GM15510 (cell line): ENCODE results near the gene FRAS1.

Experiments
- POLR2A ChIP-seq: IDR thresholded peaks from 3 replicates; pipeline ENCODE4 v1.6.1; 2011; ENCODE audit warnings: borderline replicate concordance; ENCODE audit not compliant: insufficient read length; ENCODE audit errors: extremely low read depth

FRAS1 gene

GRCh38 chr4:78331965-78332364 lies 274.8 kb downstream of the FRAS1 start:
- no peak for TF ChIP-seq POLR2A

GRCh38 chr4:78332976-78333375 lies 275.9 kb downstream of the FRAS1 start:
- TF ChIP-seq POLR2A: no peak

GRCh38 chr4:78336093-78336943 lies 279.2 kb downstream of the FRAS1 start:
- no peak for TF ChIP-seq POLR2A

- TF ChIP-seq POLR2A: no peak
Measured at GRCh38 chr4:78337244-78338020, 280.3 kb downstream of the FRAS1 start.

GRCh38 chr4:78342125-78342524 lies 285.0 kb downstream of the FRAS1 start:
- TF ChIP-seq POLR2A: no peak

GRCh38 chr4:78343682-78344081 lies 286.6 kb downstream of the FRAS1 start:
- TF ChIP-seq POLR2A: no peak

GRCh38 chr4:78345237-78345636 lies 288.1 kb downstream of the FRAS1 start:
- TF ChIP-seq POLR2A: no peak

DNA sequence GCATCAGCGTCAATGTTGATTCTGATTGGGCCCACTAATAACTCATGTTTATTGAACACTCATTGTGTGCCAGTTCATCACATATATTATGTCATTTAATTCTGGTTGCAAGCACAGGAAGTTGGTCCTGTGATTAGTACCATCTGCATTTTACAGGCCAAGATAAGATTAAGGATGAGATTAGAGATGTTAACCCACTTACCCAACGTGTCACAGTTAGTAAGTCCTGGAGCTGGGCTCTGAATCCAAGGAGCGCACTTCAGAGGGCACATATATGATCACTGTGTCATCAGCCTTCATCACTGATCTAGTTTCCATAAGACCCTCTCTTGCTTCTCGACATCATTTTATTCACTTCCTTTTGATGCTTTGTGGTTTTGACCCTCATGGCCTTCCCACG lies 289.1 kb downstream of the FRAS1 start:
- no peak for TF ChIP-seq POLR2A

GRCh38 chr4:78347527-78347926 lies 290.4 kb downstream of the FRAS1 start:
- no peak for TF ChIP-seq POLR2A

DNA sequence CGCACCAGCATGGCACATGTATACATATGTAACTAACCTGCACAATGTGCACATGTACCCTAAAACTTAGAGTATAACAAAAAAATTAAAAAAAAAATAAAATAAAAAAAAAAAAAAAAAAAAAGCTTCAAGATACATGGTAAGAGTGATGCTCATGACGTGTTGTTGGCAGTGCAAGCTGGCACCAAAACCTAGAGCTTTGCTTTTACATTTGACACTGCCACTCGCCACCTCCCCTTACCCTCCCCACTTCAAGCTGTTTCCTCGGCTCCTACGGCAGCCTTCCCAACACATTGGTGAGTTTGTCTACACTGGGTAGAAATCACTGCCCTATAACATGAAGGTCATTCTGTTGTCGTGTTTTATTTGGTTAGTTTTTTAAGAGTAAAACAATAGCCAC lies 296.8 kb downstream of the FRAS1 start:
- TF ChIP-seq POLR2A: no peak

DNA sequence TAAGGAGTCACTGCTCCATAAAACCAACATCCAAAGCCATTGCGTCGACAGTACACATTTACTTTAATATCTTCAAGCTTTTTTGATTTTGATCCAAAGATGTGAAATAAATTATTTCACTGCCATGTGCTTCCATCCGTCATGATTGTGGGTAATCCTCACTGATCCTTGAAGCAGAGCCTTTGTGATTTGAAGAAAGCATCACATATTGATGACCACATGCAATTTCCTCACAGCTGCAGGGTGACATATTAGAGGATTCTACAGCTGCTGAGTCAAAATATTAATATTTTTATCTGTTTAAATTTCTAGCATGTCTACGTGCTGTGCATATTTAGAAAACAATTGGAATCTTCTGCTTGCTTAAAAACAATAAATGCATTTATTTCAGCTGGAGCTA lies 297.7 kb downstream of the FRAS1 start:
- TF ChIP-seq POLR2A: no peak

GRCh38 chr4:78355306-78355705 lies 298.2 kb downstream of the FRAS1 start:
- no peak for TF ChIP-seq POLR2A

DNA sequence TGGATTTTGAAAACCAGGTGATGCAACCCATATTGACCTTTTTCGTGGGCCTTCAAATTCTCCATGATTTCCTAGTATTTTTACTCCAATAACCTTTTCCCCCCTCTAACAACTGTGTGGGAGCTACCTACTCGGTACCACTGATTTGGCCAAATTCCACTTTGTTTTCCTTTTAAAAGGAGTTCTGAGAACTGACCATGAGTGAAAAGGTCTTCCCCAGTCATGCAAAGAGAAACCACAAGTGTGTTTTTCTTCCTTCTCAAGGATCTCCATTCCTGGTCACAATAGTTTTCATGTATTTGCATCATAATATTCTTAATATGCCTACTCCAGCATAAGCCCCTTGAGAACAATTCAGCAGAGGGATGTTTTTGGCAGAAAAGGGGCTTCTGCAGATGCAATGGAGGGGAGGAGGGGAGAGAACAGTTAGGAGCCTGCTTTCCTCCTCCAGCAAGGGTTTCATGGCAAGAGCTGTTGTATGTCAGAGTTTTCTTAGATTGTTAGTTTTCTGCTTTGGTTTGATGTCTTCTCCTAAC lies 299.2 kb downstream of the FRAS1 start:
- no peak for TF ChIP-seq POLR2A

DNA sequence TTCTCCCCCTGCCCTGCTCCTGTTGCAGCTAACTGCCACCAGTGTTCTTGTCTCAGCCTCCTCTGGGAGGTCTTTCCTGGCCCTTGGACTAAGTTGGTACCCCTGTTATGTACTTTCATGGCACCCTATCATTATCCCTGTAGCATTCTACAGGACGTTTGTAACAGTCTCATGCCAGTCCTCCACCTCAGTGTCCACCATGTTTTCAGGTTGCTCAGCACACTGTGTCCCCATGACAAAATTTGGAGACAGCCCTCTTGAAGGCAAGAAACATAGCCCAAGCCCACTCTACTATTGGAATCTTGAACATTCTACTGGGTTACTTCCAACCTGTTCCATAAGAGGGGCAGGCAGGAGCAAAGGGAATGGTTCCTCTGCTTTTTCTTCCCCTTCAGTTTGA lies 300.0 kb downstream of the FRAS1 start:
- no peak for TF ChIP-seq POLR2A

- no peak for TF ChIP-seq POLR2A
Measured at GRCh38 chr4:78360466-78360865, 303.3 kb downstream of the FRAS1 start.
